Lower leg skin (tissue), 3 donors: ENCODE measurements around the gene NLRX1.

Source experiments
- POLR2A ChIP-seq, 2 donors: fragments of 450-650 bp; IDR thresholded peaks; one replicate each; pipeline ENCODE4 v1.6.1; 2016 to 2017; ENCODE audit warnings: antibody characterized with exemption in 2 of 2, mild to moderate bottlenecking in 1 of 2, moderate library complexity in 1 of 2
- TF ChIP-seq, protein P1 (sequence below), 3 donors: fragments of 450-650 bp; IDR thresholded peaks; one replicate each; pipeline ENCODE4 v1.5.1; 2016; ENCODE audit warnings: antibody characterized with exemption in 3 of 3, mild to moderate bottlenecking in 3 of 3, moderate library complexity in 2 of 3

DNA sequence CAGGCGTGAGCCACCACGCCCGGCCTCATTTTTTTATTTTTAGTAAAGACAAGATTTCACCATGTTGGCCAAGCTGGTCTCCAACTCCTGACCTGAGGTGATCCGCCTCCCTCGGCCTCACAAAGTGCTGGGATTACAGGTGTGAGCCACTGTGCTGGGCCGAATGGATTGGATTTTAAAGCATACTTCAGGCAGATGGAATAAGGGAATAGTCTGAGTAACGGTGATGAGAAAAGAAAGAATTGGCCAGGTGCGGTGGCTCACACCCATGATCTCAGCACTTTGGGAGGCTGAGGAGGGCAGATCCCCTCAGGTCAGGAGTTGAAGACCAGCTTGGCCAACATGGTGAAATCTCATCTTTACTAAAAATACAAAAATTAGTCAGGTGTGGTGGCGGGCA lies 35.5 kb downstream of the NLRX1 start:
- TF ChIP-seq, protein P1, sequence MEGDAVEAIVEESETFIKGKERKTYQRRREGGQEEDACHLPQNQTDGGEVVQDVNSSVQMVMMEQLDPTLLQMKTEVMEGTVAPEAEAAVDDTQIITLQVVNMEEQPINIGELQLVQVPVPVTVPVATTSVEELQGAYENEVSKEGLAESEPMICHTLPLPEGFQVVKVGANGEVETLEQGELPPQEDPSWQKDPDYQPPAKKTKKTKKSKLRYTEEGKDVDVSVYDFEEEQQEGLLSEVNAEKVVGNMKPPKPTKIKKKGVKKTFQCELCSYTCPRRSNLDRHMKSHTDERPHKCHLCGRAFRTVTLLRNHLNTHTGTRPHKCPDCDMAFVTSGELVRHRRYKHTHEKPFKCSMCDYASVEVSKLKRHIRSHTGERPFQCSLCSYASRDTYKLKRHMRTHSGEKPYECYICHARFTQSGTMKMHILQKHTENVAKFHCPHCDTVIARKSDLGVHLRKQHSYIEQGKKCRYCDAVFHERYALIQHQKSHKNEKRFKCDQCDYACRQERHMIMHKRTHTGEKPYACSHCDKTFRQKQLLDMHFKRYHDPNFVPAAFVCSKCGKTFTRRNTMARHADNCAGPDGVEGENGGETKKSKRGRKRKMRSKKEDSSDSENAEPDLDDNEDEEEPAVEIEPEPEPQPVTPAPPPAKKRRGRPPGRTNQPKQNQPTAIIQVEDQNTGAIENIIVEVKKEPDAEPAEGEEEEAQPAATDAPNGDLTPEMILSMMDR (IDR thresholded peaks at IDR 0.05) = no peak
- TF ChIP-seq POLR2A (IDR thresholded peaks at IDR 0.05) = no peak
